Right lobe of liver (tissue), 4 donors: ENCODE results near the gene PVALEF.

ENCODE experiments used
- POLR2A ChIP-seq: fragments of 450-650 bp; IDR thresholded peaks from one replicate; pipeline ENCODE4 v1.6.1; 2017; ENCODE audit warnings: antibody characterized with exemption, mild to moderate bottlenecking
- TF ChIP-seq, protein P1 (sequence below), 4 donors: fragments of 200-600 bp in 3 of 4; fragments of 450-650 bp in 1 of 4; IDR thresholded peaks; one replicate each; pipeline versions ENCODE4 v1.5.1 to v1.8.0; 2016 to 2022; ENCODE audit warnings: antibody characterized with exemption in 4 of 4, mild to moderate bottlenecking in 2 of 4
- donor health status: DM: no; HTN: no; CAD: no.
- donor health status: DM: no; HTN: no; CAD: no.
- donor health status: DM: no; HTN: yes; CAD: no.

DNA sequence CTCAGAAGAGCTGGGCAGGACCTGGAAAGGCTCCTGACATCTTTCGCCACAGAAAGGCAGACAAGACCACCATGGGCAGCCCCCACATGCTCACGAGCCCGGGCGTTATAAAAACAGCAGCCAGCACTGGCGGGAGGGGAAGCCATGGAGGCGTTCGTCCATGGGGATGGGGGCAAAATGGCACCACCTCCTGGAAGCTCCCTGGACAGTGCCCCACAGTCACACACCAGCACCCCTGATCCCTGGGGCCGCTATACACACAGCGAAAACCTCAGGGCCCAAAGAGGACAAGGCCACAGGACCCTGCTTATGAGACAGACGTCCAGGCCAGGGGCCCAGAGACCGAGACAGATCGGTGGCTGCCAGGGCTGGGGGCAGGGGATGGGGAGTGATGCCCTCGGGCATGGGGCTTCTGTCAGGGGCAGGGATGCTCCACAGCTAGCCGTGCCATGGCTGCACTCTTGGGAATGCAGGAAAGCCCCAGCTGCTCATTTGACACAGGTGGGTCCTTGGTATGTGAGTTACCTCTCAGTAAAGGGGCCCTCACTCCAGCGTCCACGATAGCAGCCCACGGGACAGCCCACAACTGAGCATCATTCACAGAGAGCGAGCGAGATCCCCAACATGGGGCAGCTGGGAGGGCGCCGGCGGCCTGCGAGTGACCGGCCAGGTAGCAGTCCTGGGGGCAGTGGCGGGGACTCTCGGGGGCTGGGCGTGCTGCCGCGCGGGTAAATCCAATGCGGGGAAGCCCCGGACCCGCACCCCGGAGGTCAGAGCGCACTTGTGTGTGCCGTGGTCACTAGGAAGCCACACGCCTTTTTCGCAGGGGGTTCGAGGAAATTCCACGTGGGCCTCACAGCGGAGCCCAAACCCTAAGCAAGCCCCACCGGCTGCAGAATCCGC lies 6.4 kb upstream of the PVALEF start:
- TF ChIP-seq, protein P1, sequence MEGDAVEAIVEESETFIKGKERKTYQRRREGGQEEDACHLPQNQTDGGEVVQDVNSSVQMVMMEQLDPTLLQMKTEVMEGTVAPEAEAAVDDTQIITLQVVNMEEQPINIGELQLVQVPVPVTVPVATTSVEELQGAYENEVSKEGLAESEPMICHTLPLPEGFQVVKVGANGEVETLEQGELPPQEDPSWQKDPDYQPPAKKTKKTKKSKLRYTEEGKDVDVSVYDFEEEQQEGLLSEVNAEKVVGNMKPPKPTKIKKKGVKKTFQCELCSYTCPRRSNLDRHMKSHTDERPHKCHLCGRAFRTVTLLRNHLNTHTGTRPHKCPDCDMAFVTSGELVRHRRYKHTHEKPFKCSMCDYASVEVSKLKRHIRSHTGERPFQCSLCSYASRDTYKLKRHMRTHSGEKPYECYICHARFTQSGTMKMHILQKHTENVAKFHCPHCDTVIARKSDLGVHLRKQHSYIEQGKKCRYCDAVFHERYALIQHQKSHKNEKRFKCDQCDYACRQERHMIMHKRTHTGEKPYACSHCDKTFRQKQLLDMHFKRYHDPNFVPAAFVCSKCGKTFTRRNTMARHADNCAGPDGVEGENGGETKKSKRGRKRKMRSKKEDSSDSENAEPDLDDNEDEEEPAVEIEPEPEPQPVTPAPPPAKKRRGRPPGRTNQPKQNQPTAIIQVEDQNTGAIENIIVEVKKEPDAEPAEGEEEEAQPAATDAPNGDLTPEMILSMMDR (IDR thresholded peaks at IDR 0.05): no peak
- no peak for TF ChIP-seq POLR2A
